GM18499 (cell line): Measurements from ENCODE around the gene NUPR1.
"Not testable (repeated sequence)": the region's sequence is repeated elsewhere in the genome, so short reads cannot be mapped to it uniquely, and the experiment has no call there.

ENCODE experiments used
- ATAC-seq: cut with Tn5 transposase; IDR thresholded peaks from one replicate; pipeline ENCODE4 v1.9.1; 2021; ENCODE audit warnings: moderate number of reproducible peaks; ENCODE audit not compliant: insufficient read depth, unreplicated experiment

NUPR1 gene

GRCh38 chr16:28527985-28528384 is 10.8 kb downstream of the NUPR1 start:
- ATAC-seq, result no peak

- not testable (repeated sequence) for ATAC-seq
Observed at GRCh38 chr16:28527100-28527785, 11.5 kb downstream of the NUPR1 start.

GRCh38 chr16:28526201-28527099 is 12.3 kb downstream of the NUPR1 start:
- no peak for ATAC-seq

- no peak for ATAC-seq
Observed at GRCh38 chr16:28524681-28525171, 14.0 kb downstream of the NUPR1 start.

GRCh38 chr16:28522792-28523191 is 16.0 kb downstream of the NUPR1 start:
- ATAC-seq, result no peak

GRCh38 chr16:28521436-28521835 is 17.3 kb downstream of the NUPR1 start:
- no peak for ATAC-seq

- no peak for ATAC-seq
Observed at GRCh38 chr16:28520672-28521071, 18.1 kb downstream of the NUPR1 start.

- no peak for ATAC-seq
Observed at GRCh38 chr16:28514246-28514645, 24.5 kb downstream of the NUPR1 start.

GRCh38 chr16:28513484-28514181 is 25.1 kb downstream of the NUPR1 start:
- ATAC-seq, result no peak

GRCh38 chr16:28511801-28512789 is 26.7 kb downstream of the NUPR1 start:
- no peak for ATAC-seq

- ATAC-seq, result no peak
Observed at GRCh38 chr16:28511031-28511430, 27.7 kb downstream of the NUPR1 start.

GRCh38 chr16:28505489-28506137 is 33.2 kb downstream of the NUPR1 start:
- no peak for ATAC-seq

- no peak for ATAC-seq
Observed at GRCh38 chr16:28504707-28505404, 33.9 kb downstream of the NUPR1 start.

- ATAC-seq, result no peak
Observed at GRCh38 chr16:28503470-28504259, 35.1 kb downstream of the NUPR1 start.

GRCh38 chr16:28502290-28502689 is 36.5 kb downstream of the NUPR1 start:
- ATAC-seq, result no peak

- no peak for ATAC-seq
Observed at GRCh38 chr16:28501258-28502232, 37.2 kb downstream of the NUPR1 start.
